Peyer's patch (tissue), 4 donors: ENCODE data around the gene PTPRQ.

Source experiments
- CTCF ChIP-seq, 6 experiments: fragments of 450-650 bp in 4 of 6; fragments of 200-600 bp in 2 of 6; sonication (generic) in 1 of 6; IDR thresholded peaks; one replicate each; pipeline ENCODE4 v1.5.1; 2017 to 2019; ENCODE audit warnings: antibody characterized with exemption in 6 of 6, mild to moderate bottlenecking in 3 of 6, moderate library complexity in 1 of 6
- POLR2A ChIP-seq, 2 donors: fragments of 450-650 bp; IDR thresholded peaks; one replicate each; pipeline ENCODE4 v1.5.1; 2017; ENCODE audit warnings: antibody characterized with exemption in 2 of 2, mild to moderate bottlenecking in 2 of 2, moderate library complexity in 2 of 2

- no peak for TF ChIP-seq CTCF (IDR thresholded peaks at IDR 0.05)
- TF ChIP-seq POLR2A (IDR thresholded peaks at IDR 0.05): no peak
Measured at GRCh38 chr12:80422550-80422949, 21.5 kb upstream of the PTPRQ start.
